NCI-H2171 treated with DMSO at 0.1 percent for 48 hours (cell line): ENCODE data around the gene NDEL1.
A peak's percentile ranks its signal among the peaks of the same experiment; 100 is the strongest.

Experiments
- DNase-seq: peaks from one replicate; lab custom pipeline; 2025; lab: John Stamatoyannopoulos, UW

NDEL1 gene

GRCh38 chr17:8413938-8414337 lies 21.7 kb upstream of the NDEL1 start:
- no peak for DNase-seq

GRCh38 chr17:8417806-8418205 lies 17.9 kb upstream of the NDEL1 start:
- DNase-seq, result no peak

- no peak for DNase-seq
These were observed 17.2 kb upstream of the NDEL1 start for GRCh38 chr17:8418471-8418870.

- DNase-seq, result no peak
These were observed 16.4 kb upstream of the NDEL1 start for GRCh38 chr17:8419305-8419704.

GRCh38 chr17:8420041-8420934 lies 15.4 kb upstream of the NDEL1 start:
- no peak for DNase-seq

- no peak for DNase-seq
These were observed 14.1 kb upstream of the NDEL1 start for GRCh38 chr17:8421571-8421970.

GRCh38 chr17:8426094-8426720 lies 9.5 kb upstream of the NDEL1 start:
- peak; percentile 22 for DNase-seq

GRCh38 chr17:8426802-8427201 lies 8.9 kb upstream of the NDEL1 start:
- DNase-seq, result no peak

- DNase-seq, result no peak
These were observed 4.7 kb upstream of the NDEL1 start for GRCh38 chr17:8430966-8431365.

GRCh38 chr17:8436169-8436843 lies 622 bp downstream of the NDEL1 start:
- peak; percentile 73 for DNase-seq

- DNase-seq, result no peak
These were observed 1.1 kb downstream of the NDEL1 start for GRCh38 chr17:8436844-8437171.

GRCh38 chr17:8438441-8438840 lies 2.8 kb downstream of the NDEL1 start:
- no peak for DNase-seq

GRCh38 chr17:8439681-8440080 lies 4.0 kb downstream of the NDEL1 start:
- DNase-seq, result no peak

GRCh38 chr17:8441690-8442089 lies 6.0 kb downstream of the NDEL1 start:
- no peak for DNase-seq

- DNase-seq, result no peak
These were observed 6.6 kb downstream of the NDEL1 start for GRCh38 chr17:8442310-8442709.

GRCh38 chr17:8443756-8444155 lies 8.1 kb downstream of the NDEL1 start:
- no peak for DNase-seq

- no peak for DNase-seq
These were observed 8.8 kb downstream of the NDEL1 start for GRCh38 chr17:8444494-8444893.

- no peak for DNase-seq
These were observed 9.9 kb downstream of the NDEL1 start for GRCh38 chr17:8445536-8445935.

GRCh38 chr17:8447799-8448198 lies 12.1 kb downstream of the NDEL1 start:
- DNase-seq, result no peak

GRCh38 chr17:8448310-8448709 lies 12.6 kb downstream of the NDEL1 start:
- no peak for DNase-seq

GRCh38 chr17:8451933-8452614 lies 16.4 kb downstream of the NDEL1 start:
- no peak for DNase-seq

GRCh38 chr17:8453326-8453725 lies 17.6 kb downstream of the NDEL1 start:
- no peak for DNase-seq
